GM06990 (cell line): ENCODE data around the gene ALG8.

Source experiments
- DNase-seq: peaks from one replicate; pipeline ENCODE4 v3.0.0-alpha.2; 2011; ENCODE audit not compliant: insufficient read length; ENCODE audit errors: extremely low read depth
- H3K27me3 ChIP-seq: replicated peaks from 2 replicates; pipeline ENCODE4 v1.6.0; 2011; ENCODE audit warnings: low read length; ENCODE audit not compliant: control insufficient read depth, insufficient read depth
- H3K36me3 ChIP-seq: 2 replicates; pipeline ENCODE4 v1.5.1; 2011; ENCODE audit warnings: low read length; ENCODE audit not compliant: control insufficient read depth, insufficient read depth
- H3K4me3 ChIP-seq: replicated peaks from 2 replicates; pipeline ENCODE4 v1.5.1; 2011; ENCODE audit warnings: low read depth, mild to moderate bottlenecking, control low read depth, low read length
- CTCF ChIP-seq: IDR thresholded peaks from 2 replicates; pipeline ENCODE4 v1.5.1; 2011; ENCODE audit warnings: low read length, control low read depth, mild to moderate bottlenecking, inconsistent platforms; ENCODE audit not compliant: insufficient read depth, poor library complexity, severe bottlenecking

ALG8 gene

GRCh38 chr11:78145511-78146025, 6.1 kb upstream of the ALG8 start:
- H3K36me3 ChIP-seq = no peaks in the 10 kb centered on the region; the same call in 1 of the 2 replicates
- no peaks in the 10 kb centered on the region for H3K27me3 ChIP-seq
- no peak overlapping the region for H3K4me3 ChIP-seq
- no peak for DNase-seq
- TF ChIP-seq CTCF = no peak

- Histone ChIP-seq H3K27me3 (no peaks in the 10 kb centered on the region), H3K36me3 (no peaks in the 10 kb centered on the region), H3K4me3 (peak overlapping the region; percentile 89)
- no peak for TF ChIP-seq CTCF
- no peak for DNase-seq
These were observed 1.1 kb upstream of the ALG8 start for GRCh38 chr11:78140392-78141077.

GRCh38 chr11:78138694-78139421, 568 bp downstream of the ALG8 start:
- Histone ChIP-seq H3K4me3 (peak overlapping the region; percentile 89), H3K36me3 (peaks cover 2% of the 10 kb centered on the region), H3K27me3 (no peaks in the 10 kb centered on the region)
- peak; percentile 32 for TF ChIP-seq CTCF
- peak; percentile 38 for DNase-seq

- H3K36me3 ChIP-seq = peaks cover 2% of the 10 kb centered on the region
- no peak for DNase-seq
- no peaks in the 10 kb centered on the region for H3K27me3 ChIP-seq
- H3K4me3 ChIP-seq = peak overlapping the region; percentile 89
- no peak for TF ChIP-seq CTCF
These were observed 1.1 kb downstream of the ALG8 start for GRCh38 chr11:78138291-78138690.

GRCh38 chr11:78132475-78132874, 7.0 kb downstream of the ALG8 start:
- no peak for TF ChIP-seq CTCF
- DNase-seq = no peak

More at GRCh38 chr11:78132475-78132874, 7.0 kb downstream of the ALG8 start:
- peaks cover 2% of the 10 kb centered on the region for H3K36me3 ChIP-seq
- H3K4me3 ChIP-seq = no peak overlapping the region
- H3K27me3 ChIP-seq = no peaks in the 10 kb centered on the region
